CD4-positive, alpha-beta T cell treated with Interleukin-4 for 4 hours (primary cell): ENCODE results near the gene SCN1B.
A peak's percentile ranks its signal among the peaks of the same experiment; 100 is the strongest.

ENCODE experiments used
- DNase-seq: peaks from one replicate; pipeline ENCODE4 v3.0.0-alpha.2; 2020

The SCN1B gene

DNA sequence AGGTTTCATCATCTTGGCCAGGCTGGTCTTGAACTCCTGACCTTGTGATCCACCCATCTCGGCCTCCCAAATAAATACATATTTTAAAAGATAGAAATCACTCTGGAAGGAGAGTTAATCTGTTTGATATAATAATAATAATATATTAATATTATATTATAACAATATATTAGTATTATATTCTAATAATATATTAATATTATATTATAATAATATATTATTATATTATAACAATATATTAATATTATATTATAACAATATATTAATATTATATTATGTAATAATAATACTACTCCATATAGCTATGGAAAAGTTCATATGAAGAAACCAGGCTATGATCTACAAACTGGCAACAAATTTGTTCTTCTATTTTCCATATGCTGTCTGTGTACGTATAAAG is 28.1 kb downstream of the SCN1B start:
- no peak for DNase-seq

DNA sequence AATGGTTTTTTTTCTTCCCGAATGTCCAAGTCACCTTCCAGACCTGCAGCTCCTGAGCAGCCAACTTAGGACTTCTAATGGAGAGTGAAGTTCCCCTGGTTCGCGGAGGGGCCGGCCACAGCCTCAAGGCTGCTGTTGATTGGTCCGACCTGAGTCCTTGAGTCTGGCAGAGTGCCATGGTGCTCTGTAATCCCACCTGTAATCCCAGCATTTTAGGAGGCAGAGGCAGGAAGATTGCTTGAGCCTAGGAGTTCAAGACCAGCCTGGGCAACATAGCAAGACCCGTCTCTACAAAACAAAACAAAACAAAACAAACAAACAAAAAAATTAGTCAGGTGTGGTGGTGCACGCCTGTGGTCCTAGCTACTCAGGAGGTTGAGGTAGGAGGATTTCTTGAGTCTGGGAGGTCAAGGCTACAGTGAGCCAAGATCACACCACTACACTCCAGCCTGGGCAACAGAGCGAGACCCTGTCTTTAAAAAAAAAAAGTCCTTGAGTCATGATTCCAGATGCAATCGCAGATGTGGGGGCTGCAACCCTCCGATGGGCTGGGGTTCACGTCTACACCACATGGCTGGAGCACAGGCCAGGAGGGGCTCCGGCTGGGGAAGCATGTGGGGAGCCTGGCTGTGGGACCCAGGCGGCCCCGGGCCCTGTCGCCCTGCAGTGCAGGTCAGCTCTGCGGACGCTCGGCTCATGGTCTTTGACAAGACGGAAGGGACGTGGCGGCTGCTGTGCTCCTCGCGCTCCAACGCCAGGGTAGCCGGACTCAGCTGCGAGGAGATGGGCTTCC is 28.9 kb downstream of the SCN1B start:
- no peak for DNase-seq

- no peak for DNase-seq
These were observed 29.5 kb downstream of the SCN1B start for GRCh38 chr19:35059799-35060091.

- no peak for DNase-seq
These were observed 30.0 kb downstream of the SCN1B start for GRCh38 chr19:35060160-35060855.

- DNase-seq, result no peak
These were observed 31.5 kb downstream of the SCN1B start for GRCh38 chr19:35061583-35062373.

DNA sequence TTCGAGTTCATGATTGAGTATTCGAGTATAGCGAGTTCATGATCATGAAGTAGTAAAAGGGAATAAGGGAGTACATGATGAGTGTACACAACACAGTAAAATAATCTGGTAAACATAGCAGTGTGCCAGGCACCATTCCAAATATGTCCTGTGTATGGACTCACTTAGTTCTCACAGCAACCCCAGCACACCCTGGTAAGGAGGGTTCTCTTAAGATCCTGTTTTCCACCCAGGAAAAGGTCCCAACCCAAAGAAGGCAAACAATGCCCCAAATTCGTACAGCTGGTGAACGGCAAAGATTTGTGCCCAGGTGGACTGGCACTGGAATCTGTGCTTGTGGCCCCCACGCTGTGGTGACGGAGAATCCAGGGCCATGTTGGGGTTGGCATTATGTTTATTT is 32.7 kb downstream of the SCN1B start:
- no peak for DNase-seq

- no peak for DNase-seq
These were observed 33.9 kb downstream of the SCN1B start for GRCh38 chr19:35063940-35064818.

GRCh38 chr19:35065574-35065973 is 35.3 kb downstream of the SCN1B start:
- no peak for DNase-seq

GRCh38 chr19:35066121-35066520 is 35.9 kb downstream of the SCN1B start:
- no peak for DNase-seq

GRCh38 chr19:35066691-35067563 is 36.7 kb downstream of the SCN1B start:
- DNase-seq, result peak; percentile 82

- DNase-seq, result no peak
These were observed 38.8 kb downstream of the SCN1B start for GRCh38 chr19:35068941-35069634.

- DNase-seq, result no peak
These were observed 39.4 kb downstream of the SCN1B start for GRCh38 chr19:35069696-35070095.

- DNase-seq, result no peak
These were observed 40.2 kb downstream of the SCN1B start for GRCh38 chr19:35070471-35070870.

DNA sequence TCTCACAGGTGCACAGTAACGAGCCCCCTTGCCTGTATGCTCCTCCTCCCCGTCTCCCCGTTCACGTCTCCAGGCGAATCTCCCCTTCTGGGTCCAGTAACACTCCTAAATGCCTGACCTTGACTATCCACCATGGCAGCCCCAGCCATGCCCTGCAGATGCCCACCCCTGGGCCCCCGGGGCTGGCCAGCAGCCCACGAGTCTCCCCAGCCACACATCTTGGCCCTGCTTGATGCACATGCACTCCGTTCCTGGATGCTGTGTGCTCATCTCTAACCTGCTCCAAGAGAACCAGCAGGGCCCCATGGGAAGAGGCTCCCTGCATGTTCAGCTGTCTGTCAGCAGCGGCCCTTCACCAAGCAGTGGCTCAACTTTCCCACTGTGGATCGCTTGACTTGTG is 43.2 kb downstream of the SCN1B start:
- no peak for DNase-seq

- DNase-seq, result no peak
These were observed 43.7 kb downstream of the SCN1B start for GRCh38 chr19:35073941-35074340.

DNA sequence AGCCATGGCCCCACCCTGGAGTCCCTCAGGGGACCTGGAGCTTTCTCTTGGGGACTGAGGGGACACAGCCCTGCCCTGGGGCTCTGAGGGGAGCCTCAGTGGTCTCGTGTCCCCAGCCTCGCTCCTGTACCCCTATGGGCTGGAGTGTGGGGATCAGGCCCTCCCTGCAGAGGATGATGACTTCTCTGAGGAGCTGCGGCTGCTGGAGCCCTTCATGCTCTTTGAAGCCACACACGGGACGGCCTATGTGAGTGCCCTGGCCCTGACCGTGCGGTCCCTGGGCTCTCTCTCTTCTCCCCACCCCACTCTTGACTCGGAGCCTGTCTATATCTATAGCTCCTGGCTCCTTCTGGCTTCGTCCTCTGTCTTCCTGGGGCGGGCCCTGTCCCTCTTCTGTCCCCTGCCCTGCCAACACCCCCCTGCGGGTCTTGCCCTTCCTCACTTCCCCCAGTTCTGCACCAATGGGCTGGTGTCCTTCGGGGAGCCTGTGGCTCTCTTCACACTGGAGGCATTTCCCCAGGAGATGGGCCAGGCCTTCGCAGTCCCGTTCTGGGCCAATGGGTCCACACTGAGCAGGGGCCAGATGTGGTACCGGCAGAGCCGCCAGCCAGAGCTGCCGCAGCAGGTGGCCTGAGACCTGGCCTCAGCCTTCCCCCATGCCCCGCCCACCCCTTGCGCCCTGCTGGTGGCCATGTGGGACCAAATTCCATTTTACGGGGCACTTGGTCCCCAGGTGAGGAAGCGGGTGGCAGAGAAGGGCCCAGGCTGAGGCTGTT is 44.3 kb downstream of the SCN1B start:
- DNase-seq, result no peak

DNA sequence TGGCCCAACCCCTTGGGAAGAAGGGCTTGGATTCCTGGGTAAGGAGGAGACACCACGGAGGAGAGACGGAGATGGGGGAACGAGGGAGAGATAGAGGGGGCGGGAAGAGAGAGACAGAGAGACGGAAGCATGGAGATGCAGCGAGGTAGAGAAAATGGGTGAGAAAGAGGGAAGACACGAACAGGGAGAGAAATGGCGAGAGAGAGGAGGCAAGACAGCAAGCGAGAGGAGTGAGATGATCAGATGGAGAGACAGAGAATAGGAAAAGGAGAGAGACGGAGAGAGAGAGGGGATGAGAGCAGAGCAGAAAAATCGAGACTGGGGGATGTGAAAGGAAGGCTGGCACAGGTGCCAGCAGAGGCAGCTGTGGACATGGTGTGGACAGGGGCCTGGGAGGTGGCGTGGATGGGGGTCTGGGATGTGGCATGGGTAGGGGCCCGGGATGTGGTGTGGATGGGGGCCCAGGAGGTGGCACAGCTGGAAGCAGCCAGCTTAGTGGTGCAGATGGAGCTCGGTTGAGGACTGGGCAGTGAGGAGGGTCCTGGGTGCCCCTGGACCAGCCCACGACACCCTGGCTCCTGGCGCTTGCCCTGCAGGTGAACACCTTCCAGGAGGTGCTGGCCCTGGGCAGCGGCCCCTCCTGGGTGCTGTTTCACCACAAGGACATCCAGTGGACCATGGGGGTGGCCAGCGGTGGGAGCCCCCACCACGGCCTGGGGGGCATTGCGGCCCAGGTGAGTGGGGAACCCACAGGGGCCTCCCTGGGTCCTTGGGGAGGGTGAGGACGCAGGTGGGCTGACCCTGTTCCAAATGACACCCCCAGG is 45.1 kb downstream of the SCN1B start:
- no peak for DNase-seq

GRCh38 chr19:35076026-35076370 is 45.7 kb downstream of the SCN1B start:
- DNase-seq, result no peak

DNA sequence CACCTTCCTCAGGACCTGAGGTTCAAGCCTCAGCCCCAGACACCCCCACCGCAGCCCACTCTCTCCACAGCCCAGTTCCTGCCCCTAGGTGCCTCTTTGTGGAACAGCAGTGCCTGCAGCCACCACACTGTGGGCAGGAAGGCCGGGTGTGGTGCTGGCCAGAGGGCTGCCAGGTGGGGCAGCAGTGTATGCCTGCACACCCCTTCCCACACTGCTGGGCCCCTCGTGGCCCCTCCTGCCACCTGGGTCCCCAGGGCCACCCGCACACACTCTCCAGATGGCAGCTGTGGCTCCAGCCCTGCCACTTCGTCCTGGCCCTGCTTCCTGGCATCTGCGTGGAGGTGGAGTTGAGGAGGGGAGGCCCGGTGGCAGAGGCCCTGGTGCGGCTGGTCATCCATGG is 46.4 kb downstream of the SCN1B start:
- DNase-seq, result no peak
